HG03354 (cell line): ENCODE results near the gene BCL2.

ENCODE experiments used
- ATAC-seq: cut with Tn5 transposase; IDR thresholded peaks from one replicate; pipeline ENCODE4 v1.9.1; 2021; ENCODE audit warnings: mild to moderate bottlenecking; ENCODE audit not compliant: unreplicated experiment, poor library complexity, severe bottlenecking

BCL2 gene

DNA sequence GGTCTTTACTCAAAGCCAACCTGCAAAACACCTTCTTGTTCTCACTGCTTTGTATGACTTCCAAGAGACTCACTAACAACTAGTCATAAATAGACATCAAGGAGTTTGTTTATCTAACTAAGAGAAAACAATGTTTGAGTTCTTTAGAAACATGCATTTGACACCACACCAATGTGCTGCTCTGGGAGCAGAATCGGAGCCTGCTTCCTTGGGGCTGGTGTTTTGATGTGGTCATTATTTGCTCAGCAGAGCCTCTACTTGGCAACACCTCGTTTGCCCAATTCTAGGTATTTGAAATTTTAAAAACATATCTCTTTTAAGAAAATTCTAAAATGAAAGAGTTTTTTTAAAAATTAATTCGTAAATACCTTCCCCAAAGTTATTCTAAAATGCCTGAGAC lies 167.5 kb downstream of the BCL2 start:
- no peak for ATAC-seq

DNA sequence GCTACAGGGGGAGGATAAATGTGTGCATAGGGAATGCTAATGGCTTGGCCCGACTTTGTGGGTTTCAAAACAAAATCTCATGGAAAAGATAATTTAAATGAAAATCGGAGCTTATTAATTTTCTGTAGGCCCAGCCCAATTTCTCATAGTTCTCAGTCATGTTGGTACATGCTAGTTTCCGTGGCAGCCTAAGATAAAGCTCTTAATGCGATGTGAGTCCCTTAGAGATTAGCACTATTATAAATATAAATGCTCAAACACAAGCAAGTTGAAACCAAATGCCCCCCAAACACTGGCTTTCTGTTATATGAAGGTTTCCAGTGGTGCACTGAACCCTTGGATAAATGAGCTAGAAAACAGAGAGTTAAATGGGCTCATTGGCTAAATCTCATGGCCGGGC lies 168.0 kb downstream of the BCL2 start:
- ATAC-seq, result no peak

GRCh38 chr18:63150942-63151421 lies 168.6 kb downstream of the BCL2 start:
- peak; percentile 20 for ATAC-seq

DNA sequence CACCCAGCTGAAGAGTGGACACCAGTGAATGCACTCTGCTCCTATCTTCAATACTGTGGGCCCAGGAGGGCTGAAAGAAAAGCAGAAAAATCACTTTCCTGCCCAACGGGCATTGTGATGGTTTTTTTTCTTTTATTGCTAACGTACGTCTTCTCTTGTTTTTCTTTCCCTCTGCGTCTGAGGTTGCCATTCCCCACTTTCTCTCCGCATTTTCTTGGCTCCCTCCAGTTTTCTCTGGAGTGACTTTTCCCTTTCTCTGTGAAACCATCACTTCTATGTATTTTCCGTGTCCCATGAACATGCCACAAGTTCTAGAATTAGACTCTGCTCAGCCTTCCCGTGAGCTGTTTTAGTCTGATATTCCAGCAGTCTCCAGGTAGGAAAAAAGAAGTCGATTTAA lies 169.2 kb downstream of the BCL2 start:
- no peak for ATAC-seq

- ATAC-seq, result no peak
Observed at GRCh38 chr18:63149302-63149587, 170.3 kb downstream of the BCL2 start.

DNA sequence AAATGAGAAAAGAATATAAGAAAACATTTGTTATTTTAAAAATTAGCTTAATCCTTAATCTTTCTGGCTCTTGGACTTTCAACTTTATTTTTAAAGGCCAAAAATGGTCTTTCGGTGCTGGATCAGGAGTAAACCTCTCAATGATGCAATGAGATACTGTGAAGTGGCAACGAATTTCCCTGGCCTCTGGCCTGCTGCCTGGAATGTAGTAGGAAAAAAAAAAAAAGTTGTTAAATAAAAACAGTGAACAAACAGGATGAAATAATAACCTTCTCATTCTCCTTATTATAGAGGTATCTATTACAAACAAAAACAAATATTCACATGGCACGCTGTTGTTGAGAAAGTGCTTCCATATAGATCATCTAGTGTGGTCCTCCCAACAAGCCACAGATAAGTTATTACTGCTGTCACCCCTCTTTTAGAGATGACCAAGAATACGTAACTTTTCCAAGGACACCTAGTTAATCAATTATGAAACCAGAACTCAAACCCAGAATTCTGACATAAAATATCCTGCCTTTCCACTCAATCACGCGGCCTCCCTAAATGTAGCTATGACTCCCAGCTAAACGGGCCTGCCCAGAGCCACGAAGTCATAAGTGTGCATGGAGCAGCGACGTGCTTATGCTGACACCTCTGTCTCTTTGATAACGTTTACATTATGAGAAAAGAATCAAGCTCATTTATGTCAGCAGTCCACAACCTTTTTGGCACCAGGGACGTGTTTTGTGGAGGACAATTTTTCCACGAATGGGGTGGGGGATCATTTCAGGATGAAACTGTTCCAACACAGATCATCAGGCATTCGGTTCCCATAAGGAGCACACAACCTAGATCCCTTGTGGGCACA lies 170.9 kb downstream of the BCL2 start:
- no peak for ATAC-seq

DNA sequence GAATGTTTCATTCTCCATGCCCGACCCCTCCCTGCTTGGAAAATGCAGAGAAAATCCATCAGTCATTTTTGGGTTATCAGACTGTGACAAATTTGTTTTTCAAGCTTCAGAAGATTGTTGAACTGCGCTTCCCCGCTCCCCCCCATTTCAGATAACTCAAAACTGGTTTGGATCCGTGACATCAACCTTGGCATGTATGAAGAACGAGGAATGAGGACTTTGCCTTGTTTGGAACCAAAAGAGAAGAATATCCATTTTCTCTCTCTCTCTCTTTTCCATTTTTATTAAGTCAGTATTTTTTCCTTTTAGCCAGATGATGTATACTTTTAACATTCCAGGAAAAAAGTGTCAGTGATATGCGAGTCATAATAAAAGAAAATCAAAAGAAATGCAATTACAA lies 171.6 kb downstream of the BCL2 start:
- ATAC-seq, result no peak

- no peak for ATAC-seq
Observed at GRCh38 chr18:63146828-63147409, 172.7 kb downstream of the BCL2 start.

GRCh38 chr18:63145851-63146555 lies 173.6 kb downstream of the BCL2 start:
- ATAC-seq, result no peak

DNA sequence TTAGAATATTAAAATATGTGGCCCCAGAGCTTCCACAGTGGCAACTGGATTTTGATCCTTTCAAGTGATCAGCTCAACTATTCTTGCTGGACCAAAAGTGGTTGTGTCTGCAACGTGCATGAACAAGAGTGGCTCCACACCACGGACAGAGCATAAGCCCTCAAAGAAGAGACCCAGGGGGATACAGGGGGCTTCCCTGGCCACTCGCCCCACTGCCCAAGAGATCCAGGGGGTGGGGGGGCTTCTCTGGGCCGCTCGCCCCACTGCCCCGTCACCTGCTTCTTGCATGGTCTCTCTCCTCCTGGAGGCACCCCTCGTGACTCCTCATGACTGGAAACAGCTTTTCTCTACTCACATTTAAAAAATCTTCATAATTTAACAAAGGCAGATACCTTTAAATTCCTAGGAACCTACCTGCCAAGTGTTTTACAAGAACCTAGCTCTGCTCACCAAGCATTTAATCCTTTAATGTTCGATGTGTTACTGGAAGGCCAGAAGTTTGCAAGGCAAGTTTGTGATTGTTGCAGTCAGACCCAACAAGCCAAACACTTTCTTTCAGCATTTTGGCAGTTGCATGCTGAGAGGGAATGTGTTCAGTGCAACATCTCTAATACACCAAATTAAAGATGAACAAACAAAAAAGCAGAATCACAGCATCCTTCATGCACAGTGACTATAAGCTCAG lies 174.3 kb downstream of the BCL2 start:
- ATAC-seq, result no peak

DNA sequence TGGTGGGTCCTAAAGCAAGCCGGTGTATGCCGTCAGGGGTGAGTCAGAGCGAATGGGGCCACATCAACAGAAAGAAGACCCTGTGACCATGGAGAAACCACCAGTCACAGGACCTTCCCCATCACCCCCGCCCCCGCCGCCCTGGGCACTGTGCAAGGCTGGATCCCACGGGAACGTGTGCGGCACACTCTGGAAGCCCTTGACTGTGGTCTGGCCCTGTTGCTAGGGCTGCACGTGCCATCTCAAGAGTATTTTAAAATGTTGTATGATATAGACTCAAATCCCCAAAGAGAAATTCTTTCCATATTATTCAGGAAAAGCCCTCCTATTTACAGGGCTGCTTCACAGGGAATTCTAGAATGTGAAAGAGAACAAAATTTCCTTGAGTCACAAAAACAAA lies 174.8 kb downstream of the BCL2 start:
- ATAC-seq, result no peak

- no peak for ATAC-seq
Observed at GRCh38 chr18:63143330-63143771, 176.2 kb downstream of the BCL2 start.

DNA sequence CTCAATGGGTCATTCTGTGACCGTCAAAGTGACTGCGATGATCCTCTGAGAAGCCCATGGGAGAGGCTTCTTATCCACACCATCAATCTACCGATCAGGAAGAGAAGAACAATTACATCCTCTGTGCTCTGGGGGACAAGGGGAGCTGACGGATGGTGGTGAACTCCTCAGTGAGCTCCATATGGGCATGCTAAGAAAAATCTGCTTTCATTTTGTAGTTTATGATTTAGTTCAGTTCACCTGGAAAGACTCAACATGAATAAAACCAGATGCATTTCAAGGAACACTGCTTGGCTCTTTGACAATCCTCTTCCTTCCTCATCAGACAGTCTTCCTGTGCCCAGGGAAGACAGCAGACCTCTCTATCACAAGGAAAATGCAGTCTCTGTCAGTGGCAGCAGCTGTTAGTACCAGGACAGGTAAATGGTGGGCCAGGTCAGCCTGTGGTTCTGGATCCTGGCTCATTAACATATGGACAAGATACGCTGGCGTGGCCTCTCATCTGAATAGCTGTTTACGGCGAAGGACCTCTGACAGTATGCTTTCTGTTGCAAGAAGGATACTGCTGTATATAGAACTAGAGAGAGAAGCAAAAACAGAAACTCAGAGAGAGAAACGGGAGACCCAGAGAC lies 176.9 kb downstream of the BCL2 start:
- no peak for ATAC-seq

DNA sequence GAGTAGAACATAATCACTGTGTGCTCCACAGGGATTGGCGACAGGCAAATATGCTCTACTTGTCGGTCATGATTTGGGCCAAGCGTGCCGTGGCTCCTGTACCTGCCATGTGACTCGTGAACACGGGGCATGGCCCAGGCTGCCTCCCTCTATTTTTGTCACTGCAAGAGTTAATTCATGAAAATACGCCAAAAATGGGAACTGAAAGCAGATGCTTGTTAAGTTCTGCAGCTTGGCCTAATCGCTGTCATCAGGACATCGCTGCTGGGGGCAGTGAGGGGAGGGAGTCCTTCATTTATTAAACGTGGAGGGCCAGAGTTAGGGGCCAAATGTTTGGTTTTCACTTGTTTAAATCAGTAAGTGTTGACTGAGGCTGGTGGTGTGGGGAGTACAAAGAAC lies 177.8 kb downstream of the BCL2 start:
- peak; percentile 59 for ATAC-seq

- ATAC-seq, result no peak
Observed at GRCh38 chr18:63140997-63141777, 178.4 kb downstream of the BCL2 start.

GRCh38 chr18:63140038-63140450 lies 179.5 kb downstream of the BCL2 start:
- no peak for ATAC-seq

DNA sequence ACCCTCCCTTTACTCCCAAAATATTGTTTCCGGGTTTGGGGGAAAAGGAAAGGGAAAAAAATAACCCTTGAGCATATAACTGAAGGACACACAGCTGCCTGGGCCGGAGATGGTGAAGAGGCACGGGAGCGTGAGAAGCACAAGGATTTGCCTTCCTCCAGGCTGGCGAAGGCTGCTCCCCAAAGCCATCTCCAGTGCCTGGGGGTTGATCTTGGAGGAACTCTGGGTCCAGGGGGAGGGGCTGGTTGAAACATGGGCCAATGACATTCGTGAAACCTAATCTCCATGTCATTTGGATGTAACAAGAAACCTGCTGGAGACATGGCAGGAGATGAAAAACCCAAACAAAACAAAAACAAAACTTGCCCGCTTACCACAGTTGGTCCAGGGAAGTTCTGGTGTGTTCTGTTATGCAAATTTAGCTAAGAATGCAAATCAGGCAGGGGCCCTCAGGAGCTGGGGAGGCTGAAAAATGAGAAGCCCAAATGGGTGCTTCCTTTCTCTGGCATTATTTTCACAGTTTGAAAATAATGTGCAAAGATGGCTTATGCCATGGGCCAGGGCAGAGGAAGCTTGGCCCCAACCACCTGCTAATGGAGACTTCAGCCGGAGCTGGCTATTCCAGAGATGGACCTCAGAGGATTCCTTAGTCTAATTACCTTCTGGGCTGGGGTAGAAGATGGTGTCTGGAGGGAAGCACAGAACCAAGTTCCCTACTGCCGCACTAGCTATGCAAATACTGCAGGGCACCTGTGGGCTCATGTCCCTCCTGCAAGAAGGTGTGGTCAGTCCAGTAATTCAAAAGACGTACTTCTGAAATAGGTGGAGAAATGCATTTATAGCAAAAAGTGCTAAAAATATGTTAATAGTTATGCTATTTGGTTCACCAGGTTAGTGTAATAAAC lies 180.9 kb downstream of the BCL2 start:
- peak; percentile 57 for ATAC-seq

GRCh38 chr18:63137999-63138435 lies 181.6 kb downstream of the BCL2 start:
- peak; percentile 31 for ATAC-seq
